HepG2 (cell line): Measurements from ENCODE around the gene PYDC2. TPM values are rescaled to one million over a fixed set of nuclear protein-coding genes. Genes with fewer than 3 reads are reported as not detected.
A peak's percentile ranks its signal among the peaks of the same experiment; 100 is the strongest.

Experiments used
- ATAC-seq: fragments of 200-7000 bp; cut with Tn5 transposase; 3 replicates; pipeline ENCODE4 v1.9.1; 2020; ENCODE audit warnings: mild to moderate bottlenecking, moderate library complexity
- BruUV-seq: library from RNA; stranded (reverse); fragments of 400-500 nt; replicated peaks from 2 replicates; lab custom pipeline; 2021; lab: Mats Ljungman, UMichigan
- CTCF ChIA-PET: fragments of 300-600 bp; formaldehyde crosslinking; extraction: SDS; loops from one replicate; lab custom pipeline; 2021; ENCODE audit warnings: low total read pairs, inconsistent platforms, low intra/inter-chr PET ratio; lab: Yijun Ruan, JAX
- POLR2A ChIA-PET: fragments of 350-600 bp; sonication (Branson Sonifier 250); formaldehyde crosslinking; loops from one replicate; lab custom pipeline; 2020; ENCODE audit warnings: antibody characterized with exemption, inconsistent platforms; lab: Yijun Ruan, JAX
- DNase-seq: peaks from one replicate; pipeline ENCODE4 v3.0.0-alpha.2; 2015; ENCODE audit warnings: low spot score
- FAIRE-seq: peaks from 3 replicates; lab custom pipeline; 2011; peaks lifted over from hg19 to GRCh38; lab: Jason Lieb, UNC
- H2AFZ ChIP-seq: one replicate; pipeline ENCODE4 v1.6.1; 2011; ENCODE audit warnings: low read length, inconsistent platforms
- H3K27ac ChIP-seq: fragments of 300-600 bp; 3 replicates; pipeline ENCODE4 v1.8.0; 2011; ENCODE audit warnings: mixed run types, mild to moderate bottlenecking, mixed read lengths, low read length, inconsistent platforms; ENCODE audit not compliant: insufficient read depth; ENCODE audit errors: extremely low read length
- H3K27me3 ChIP-seq, 2 experiments: fragments of 200-600 bp in 1 of 2; 2 replicates in 1 of 2; 3 replicates in 1 of 2; pipeline versions ENCODE4 v1.6.0 to v1.8.0; 2011; ENCODE audit warnings: low read length in 2 of 2, mild to moderate bottlenecking in 2 of 2, moderate library complexity in 2 of 2, inconsistent platforms in 1 of 2; ENCODE audit not compliant: insufficient read depth in 2 of 2, control insufficient read depth in 1 of 2
- H3K36me3 ChIP-seq, 2 experiments: fragments of 200-600 bp in 1 of 2; replicated peaks in 1 of 2; 2 replicates in 1 of 2; 3 replicates in 1 of 2; pipeline versions ENCODE4 v1.5.1 to v1.8.0; 2011; ENCODE audit warnings: low read length in 2 of 2, inconsistent platforms in 1 of 2; ENCODE audit not compliant: insufficient read depth in 2 of 2, control insufficient read depth in 1 of 2
- H3K4me1 ChIP-seq: 2 replicates; pipeline ENCODE4 v1.5.1; 2012; ENCODE audit warnings: low read length, inconsistent platforms; ENCODE audit not compliant: insufficient read depth
- H3K4me2 ChIP-seq: 2 replicates; pipeline ENCODE4 v1.6.0; 2011; ENCODE audit warnings: low read depth, low read length, inconsistent platforms
- H3K4me3 ChIP-seq, 3 experiments: fragments of 200-600 bp in 1 of 3; sonication (generic), shearing (Covaris generic) in 1 of 3; replicated peaks in 1 of 3; 2 replicates each; pipeline ENCODE4 v1.5.1; 2011 to 2016; ENCODE audit warnings: low read length in 3 of 3, inconsistent platforms in 2 of 3, low read depth in 2 of 3, mild to moderate bottlenecking in 2 of 3, control low read depth in 1 of 3, mixed read lengths in 1 of 3; ENCODE audit not compliant: insufficient read depth in 1 of 3
- H3K79me2 ChIP-seq: one replicate; pipeline ENCODE4 v1.6.1; 2011; ENCODE audit warnings: low read length, inconsistent platforms; ENCODE audit not compliant: insufficient read depth
- H3K9ac ChIP-seq: 2 replicates; pipeline ENCODE4 v1.6.0; 2011; ENCODE audit warnings: mild to moderate bottlenecking, low read depth, low read length, inconsistent platforms; ENCODE audit not compliant: insufficient read depth
- H3K9me3 ChIP-seq: 2 replicates; pipeline ENCODE4 v1.5.1; 2012; ENCODE audit warnings: mild to moderate bottlenecking, low read length
- H4K20me1 ChIP-seq: 2 replicates; pipeline ENCODE4 v1.6.0; 2011; ENCODE audit warnings: inconsistent platforms, mild to moderate bottlenecking, low read length, moderate library complexity; ENCODE audit not compliant: insufficient read depth
- EP300 ChIP-seq, 3 experiments: sonication (generic) in 1 of 3; formaldehyde crosslinking in 1 of 3; IDR thresholded peaks; 2 replicates each; pipeline versions ENCODE4 v1.5.1 to v1.6.1; 2011 to 2020; ENCODE audit warnings: low read depth in 2 of 3, low read length in 2 of 3, borderline replicate concordance in 1 of 3, improper control_type of control experiment in 1 of 3, mild to moderate bottlenecking in 1 of 3, missing genetic modification reagents in 1 of 3, moderate library complexity in 1 of 3
- KLF15 ChIP-seq: sonication (generic); formaldehyde crosslinking; IDR thresholded peaks from 2 replicates; pipeline ENCODE4 v1.8.1; 2023; ENCODE audit warnings: borderline replicate concordance, mild to moderate bottlenecking, inconsistent platforms, missing genetic modification reagents, mixed read lengths
- KLF16 ChIP-seq, 2 experiments: sonication (generic) in 1 of 2; formaldehyde crosslinking in 1 of 2; IDR thresholded peaks; 2 replicates each; pipeline versions ENCODE4 v1.6.1 to v1.8.0; 2016 to 2023; ENCODE audit warnings: missing genetic modification reagents in 2 of 2, missing compliant biosample characterization in 1 of 2
- SALL1 ChIP-seq: sonication (generic); formaldehyde crosslinking; IDR thresholded peaks from 2 replicates; pipeline ENCODE4 v1.8.0; 2022; ENCODE audit warnings: mild to moderate bottlenecking, missing genetic modification reagents
- TEF ChIP-seq: sonication (generic); formaldehyde crosslinking; IDR thresholded peaks from 2 replicates; pipeline ENCODE4 v1.5.0; 2020; ENCODE audit warnings: missing genetic modification reagents
- ZNF264 ChIP-seq: sonication (generic); formaldehyde crosslinking; IDR thresholded peaks from 2 replicates; pipeline ENCODE4 v1.4.0; 2020; ENCODE audit warnings: missing genetic modification reagents
- ZSCAN22 ChIP-seq: sonication (generic); formaldehyde crosslinking; IDR thresholded peaks from 2 replicates; pipeline ENCODE4 v1.4.0; 2020; ENCODE audit warnings: mild to moderate bottlenecking, missing genetic modification reagents
- WGBS: methylation state at CpG from one replicate; pipeline ENCODE4 v1.1.6; 2017; ENCODE audit warnings: low lambda C conversion rate; 5-methylcytosine and 5-hydroxymethylcytosine counted together
- in situ Hi-C: cut with HindIII; loops from 2 replicates; pipeline ENCODE4 v1.10.0; 2017; ENCODE audit warnings: low pct_unique_long_range_greater_than_20kb; ENCODE audit not compliant: extremely low pct_ligation_motif_present
- intact Hi-C: fragments of 100-400 bp; cut with micrococcal nuclease; formaldehyde crosslinking; loops from one replicate; pipeline ENCODE4 v1.10.0; 2022; ENCODE audit not compliant: unreplicated experiment
- polyA plus RNA-seq, 8 experiments: library from polyadenylated mRNA; depleted of rRNA in 3 of 8; stranded (reverse) in 7 of 8; unstranded in 1 of 8; fragments of >200 nt; fragmentation: Illumina TruSeq in 4 of 8; extraction: Trizol in 4 of 8; gene quantifications; 2 replicates each; pipeline versions ENCODE4 v1.2.1 to v1.2.3, GENCODE V29; 2011 to 2016; ENCODE audit warnings: low read depth in 4 of 8, missing spikeins in 1 of 8, mixed read lengths in 1 of 8; ENCODE audit not compliant: insufficient read depth in 1 of 8
- total RNA-seq, 5 experiments: library from RNA; depleted of rRNA; stranded (reverse); fragments of >200 nt; fragmentation: Illumina TruSeq; extraction: Trizol; gene quantifications; 2 replicates each; pipeline ENCODE4 v1.2.3, GENCODE V29; 2016; ENCODE audit warnings: low read depth in 1 of 5
- TF ChIP-seq, protein P1 (sequence below): sonication (generic); formaldehyde crosslinking; IDR thresholded peaks from 2 replicates; pipeline ENCODE4 v1.5.1; 2020; ENCODE audit warnings: missing genetic modification reagents, mild to moderate bottlenecking, borderline replicate concordance

Gene PYDC2
- total and polyA plus RNA-seq, 2 of the 13 experiments (the other 11 are each of a cell fraction or from before 2014, with no cell fraction given): not detected

GRCh38 chr3:191431160-191431822, 29.7 kb upstream of the PYDC2 start (continued):
- TF ChIP-seq KLF16 (CRISPR knock-in tag; IDR thresholded peaks at IDR 0.05) (peak in 1 of 2 experiments; percentile 59; a peak in 1 of 4 replicates), TEF (CRISPR knock-in tag) (peak; percentile 26; the same call in 1 of the 2 replicates), EP300 (IDR thresholded peaks at IDR 0.05; ENCODE audit: low read depth in 2 of 2, low read length in 2 of 2) (peak in 1 of 2 experiments; percentile 31; a peak in 1 of 4 replicates), EP300 (CRISPR knock-in tag; IDR thresholded peaks at IDR 0.05; ENCODE audit: borderline replicate concordance) (no peak), ZSCAN22 (CRISPR knock-in tag) (no peak), KLF15 (no peak), SALL1 (no peak)

GRCh38 chr3:191432162-191432561, 28.8 kb upstream of the PYDC2 start:
- Histone ChIP-seq H3K9ac (no peak overlapping the region), H3K36me3 (no peaks in the 10 kb centered on the region), H3K4me2 (peak overlapping the region; percentile 47; the same call in 1 of the 2 replicates), H3K9me3 (no peaks in the 10 kb centered on the region), H3K27ac (no peak overlapping the region), H3K79me2 (no peaks in the 10 kb centered on the region), H4K20me1 (no peaks in the 10 kb centered on the region), H2AFZ (peak overlapping the region; percentile 81), H3K4me1 (peaks cover 23% of the 10 kb centered on the region), H3K4me3 (no peak overlapping the region), H3K27me3 (no peaks in the 10 kb centered on the region)
- POLR2A ChIA-PET: no interaction called here
- TF ChIP-seq ZNF264 (CRISPR knock-in tag): peak; percentile 98
- TF ChIP-seq, protein P1, sequence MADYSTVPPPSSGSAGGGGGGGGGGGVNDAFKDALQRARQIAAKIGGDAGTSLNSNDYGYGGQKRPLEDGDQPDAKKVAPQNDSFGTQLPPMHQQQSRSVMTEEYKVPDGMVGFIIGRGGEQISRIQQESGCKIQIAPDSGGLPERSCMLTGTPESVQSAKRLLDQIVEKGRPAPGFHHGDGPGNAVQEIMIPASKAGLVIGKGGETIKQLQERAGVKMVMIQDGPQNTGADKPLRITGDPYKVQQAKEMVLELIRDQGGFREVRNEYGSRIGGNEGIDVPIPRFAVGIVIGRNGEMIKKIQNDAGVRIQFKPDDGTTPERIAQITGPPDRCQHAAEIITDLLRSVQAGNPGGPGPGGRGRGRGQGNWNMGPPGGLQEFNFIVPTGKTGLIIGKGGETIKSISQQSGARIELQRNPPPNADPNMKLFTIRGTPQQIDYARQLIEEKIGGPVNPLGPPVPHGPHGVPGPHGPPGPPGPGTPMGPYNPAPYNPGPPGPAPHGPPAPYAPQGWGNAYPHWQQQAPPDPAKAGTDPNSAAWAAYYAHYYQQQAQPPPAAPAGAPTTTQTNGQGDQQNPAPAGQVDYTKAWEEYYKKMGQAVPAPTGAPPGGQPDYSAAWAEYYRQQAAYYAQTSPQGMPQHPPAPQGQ (CRISPR knock-in tag): no peak
- intact Hi-C loops (no loop called here), in situ Hi-C loops (no loop called here)
- whole genome bisulfite sequencing: 27% methylated on average over 5 of the region's 5 CpGs
- no peak for FAIRE-seq
- CTCF ChIA-PET: no interaction called here
- no peak for DNase-seq
- no peak for ATAC-seq
- BruUV-seq: no TSS peak
